GM12878 (cell line): ENCODE data around the gene TECTA. TPM values are rescaled to one million over a fixed set of nuclear protein-coding genes. Genes with fewer than 3 reads are reported as not detected.

Source experiments
- ATAC-seq: fragments of 200-7000 bp; cut with Tn5 transposase; 3 replicates; pipeline ENCODE4 v1.9.1; 2020; ENCODE audit warnings: mild to moderate bottlenecking, moderate library complexity
- BruUV-seq: library from RNA; stranded (reverse); fragments of 400-500 nt; replicated peaks from 2 replicates; lab custom pipeline; 2021; lab: Mats Ljungman, UMichigan
- CTCF ChIA-PET: fragments of 300-600 bp; sonication (Branson Sonifier 250); formaldehyde crosslinking; extraction: SDS; loops from one replicate; lab custom pipeline; 2021; ENCODE audit warnings: inconsistent platforms; lab: Yijun Ruan, JAX
- POLR2A ChIA-PET: fragments of 350-600 bp; formaldehyde crosslinking; extraction: SDS; loops from one replicate; lab custom pipeline; 2021; ENCODE audit warnings: inconsistent platforms; lab: Charles Lee
- RAD21 ChIA-PET: fragments of 300-600 bp; sonication (Branson Sonifier 250); formaldehyde crosslinking; loops from one replicate; lab custom pipeline; 2023; ENCODE audit warnings: antibody characterized with exemption; ENCODE audit not compliant: unreplicated experiment; lab: Charles Lee
- SMC1A ChIA-PET: fragments of 300-600 bp; sonication (Branson Sonifier 250); formaldehyde crosslinking; loops from one replicate; lab custom pipeline; 2023; ENCODE audit not compliant: unreplicated experiment, uncharacterized antibody; lab: Charles Lee
- DNase-seq: peaks from one replicate; pipeline ENCODE4 v3.0.0-alpha.2; 2011; ENCODE audit warnings: low read depth, low spot score
- FAIRE-seq: peaks from 3 replicates; lab custom pipeline; 2011; peaks lifted over from hg19 to GRCh38; lab: Jason Lieb, UNC
- H2AFZ ChIP-seq: 2 replicates; pipeline ENCODE4 v1.6.0; 2011; ENCODE audit warnings: low read depth, low read length, control low read depth; ENCODE audit not compliant: control insufficient read depth
- H3K27ac ChIP-seq: 2 replicates; pipeline ENCODE4 v1.5.1; 2011; ENCODE audit warnings: control low read depth; ENCODE audit not compliant: control insufficient read depth, insufficient read depth
- H3K27me3 ChIP-seq, 2 experiments: replicated peaks in 1 of 2; 2 replicates each; pipeline versions ENCODE4 v1.6.0 to v1.6.1; 2011; ENCODE audit warnings: low read length in 1 of 2; ENCODE audit not compliant: control insufficient read depth in 2 of 2, insufficient read depth in 2 of 2
- H3K36me3 ChIP-seq, 2 experiments: 2 replicates each; pipeline ENCODE4 v1.5.1; 2011; ENCODE audit warnings: low read length in 1 of 2; ENCODE audit not compliant: control insufficient read depth in 2 of 2, insufficient read depth in 2 of 2
- H3K4me1 ChIP-seq: 2 replicates; pipeline ENCODE4 v1.6.1; 2011; ENCODE audit warnings: mild to moderate bottlenecking, low read length, moderate library complexity, mixed read lengths; ENCODE audit not compliant: control insufficient read depth, insufficient read depth
- H3K4me2 ChIP-seq: 2 replicates; pipeline ENCODE4 v1.6.0; 2011; ENCODE audit warnings: control low read depth; ENCODE audit not compliant: control insufficient read depth, insufficient read depth
- H3K4me3 ChIP-seq: fragments of 200-600 bp; sonication (generic); 2 replicates; pipeline ENCODE4 v1.5.1; 2016
- H3K79me2 ChIP-seq: 2 replicates; pipeline ENCODE4 v1.6.0; 2011; ENCODE audit warnings: low read length; ENCODE audit not compliant: control insufficient read depth, insufficient read depth
- H3K9ac ChIP-seq: 2 replicates; pipeline ENCODE4 v1.8.0; 2011; ENCODE audit warnings: low read length, control low read depth, mixed read lengths; ENCODE audit not compliant: control insufficient read depth, insufficient read depth
- H3K9me3 ChIP-seq: replicated peaks from 3 replicates; pipeline ENCODE4 v1.5.1; 2011; ENCODE audit warnings: mild to moderate bottlenecking, low read length; ENCODE audit not compliant: control insufficient read depth, insufficient read depth
- H4K20me1 ChIP-seq: 2 replicates; pipeline ENCODE4 v1.6.0; 2011; ENCODE audit not compliant: control insufficient read depth, insufficient read depth
- BCL11A ChIP-seq: IDR thresholded peaks from 2 replicates; pipeline ENCODE4 v1.6.1; 2011; ENCODE audit warnings: low read depth, low read length
- BRCA1 ChIP-seq: IDR thresholded peaks from 2 replicates; pipeline ENCODE4 v1.6.1; 2011; ENCODE audit warnings: low read depth, low read length, improper control_type of control experiment
- HDGF ChIP-seq: fragments of 450-650 bp; IDR thresholded peaks from 2 replicates; pipeline ENCODE4 v1.6.1; 2016; ENCODE audit warnings: antibody characterized with exemption
- REST ChIP-seq: IDR thresholded peaks from 2 replicates; pipeline ENCODE4 v1.6.1; 2012; ENCODE audit warnings: mild to moderate bottlenecking, low read depth, low read length
- SPI1 ChIP-seq: IDR thresholded peaks from 2 replicates; pipeline ENCODE4 v1.6.1; 2011; ENCODE audit warnings: low read depth, mild to moderate bottlenecking, low read length, moderate library complexity, borderline replicate concordance; ENCODE audit not compliant: insufficient read depth
- ZBTB33 ChIP-seq: fragments of 450-650 bp; IDR thresholded peaks from 2 replicates; pipeline ENCODE4 v1.6.1; 2017; ENCODE audit warnings: mild to moderate bottlenecking
- ZNF622 ChIP-seq: fragments of 450-650 bp; IDR thresholded peaks from 2 replicates; pipeline ENCODE4 v1.6.1; 2017; ENCODE audit warnings: mild to moderate bottlenecking, inconsistent platforms
- ZSCAN29 ChIP-seq: fragments of 450-650 bp; IDR thresholded peaks from 2 replicates; pipeline ENCODE4 v1.6.1; 2017; ENCODE audit warnings: mild to moderate bottlenecking, moderate library complexity
- WGBS: methylation state at CpG from one replicate; pipeline ENCODE4 v1.1.6; 2016; ENCODE audit warnings: low lambda C conversion rate; ENCODE audit not compliant: insufficient replicate concordance, insufficient coverage; ENCODE audit errors: missing lambda C conversion rate; 5-methylcytosine and 5-hydroxymethylcytosine counted together
- in situ Hi-C: fragments of 300-500 bp; cut with MboI; formaldehyde crosslinking; loops from 9 replicates; pipeline ENCODE4 v1.14.3; 2018; ENCODE audit warnings: mixed read lengths
- intact Hi-C: fragments of 100-400 bp; cut with micrococcal nuclease; formaldehyde crosslinking; loops from one replicate; pipeline ENCODE4 v1.14.2; 2022; ENCODE audit not compliant: unreplicated experiment
- polyA plus RNA-seq, 11 experiments: library from polyadenylated mRNA; depleted of rRNA in 4 of 11; unstranded in 6 of 11; stranded (reverse) in 5 of 11; fragments of >200 nt; fragmentation: Nextera tagmentation in 4 of 11; fragmentation: Illumina TruSeq in 1 of 11; extraction: Ambion mirVana in 4 of 11; extraction: Trizol in 1 of 11; gene quantifications; 1 replicate in 1 of 11; 2 replicates in 10 of 11; pipeline versions ENCODE4 v1.2.1 to v1.2.3, GENCODE V29; 2011 to 2016; ENCODE audit warnings: inconsistent platforms in 2 of 11, missing spikeins in 2 of 11, low read depth in 1 of 11
- total RNA-seq, 4 experiments: library from RNA; depleted of rRNA in 3 of 4; stranded (reverse); fragments of >200 nt in 3 of 4; fragmentation: Illumina TruSeq in 1 of 4; extraction: Trizol in 1 of 4; gene quantifications; 2 replicates each; pipeline versions ENCODE4 v1.2.1 to v1.2.3, GENCODE V29; 2013 to 2021

Gene TECTA
- total and polyA plus RNA-seq, 10 of the 15 experiments (the other 5 are each of a cell fraction or from before 2014, with no cell fraction given), result under 0.01 to 0.14 (median 0.05) TPM; not detected in 1

GRCh38 chr11:121099364-121099763 is 1.7 kb upstream of the TECTA start:
- Histone ChIP-seq H4K20me1 (no peaks in the 10 kb centered on the region; the same call in 1 of the 2 replicates), H3K4me2 (no peak overlapping the region), H3K9ac (no peak overlapping the region), H3K4me3 (no peak overlapping the region), H3K4me1 (no peaks in the 10 kb centered on the region), H3K27me3 (peaks cover 0 to 2% of the 10 kb centered on the region in 2 experiments; a peak in 1 of 4 replicates)
- ChIA-PET SMC1A (no interaction called here), RAD21 (no interaction called here)
- DNase-seq, result no peak
- WGBS, result 48% methylated on average over 4 of the region's 4 CpGs
- BruUV-seq, result no TSS peak
- no peak for FAIRE-seq
- in situ Hi-C loops, result no loop called here
- TF ChIP-seq BRCA1, result no peak
- no peak for TF ChIP-seq REST
- TF ChIP-seq, all 136 proteins: peak for 0
- no peak for ATAC-seq
- ChIA-PET CTCF (no interaction called here), POLR2A (no interaction called here)
- Histone ChIP-seq H2AFZ (no peak overlapping the region), H3K79me2 (no peaks in the 10 kb centered on the region), H3K27ac (no peak overlapping the region), H3K36me3 (no peaks in the 10 kb centered on the region), H3K9me3 (no peaks in the 10 kb centered on the region)
- intact Hi-C loops, result no loop called here

- SMC1A ChIA-PET, result interaction anchor here (1.2 kb wide), 1 partner anchor 93 kb away, joined by 3 read pairs; no protein-coding TSS in a partner anchor
- in situ Hi-C loops (no loop called here), intact Hi-C loops (no loop called here)
- no TSS peak for BruUV-seq
- H3K4me2 ChIP-seq, result no peak overlapping the region
- H3K9ac ChIP-seq, result no peak overlapping the region
- H3K27me3 ChIP-seq, result peaks cover 0 to 2% of the 10 kb centered on the region in 2 experiments; a peak in 1 of 4 replicates
- FAIRE-seq, result no peak
- no peaks in the 10 kb centered on the region; the same call in 1 of the 2 replicates for H4K20me1 ChIP-seq
- POLR2A ChIA-PET, result no interaction called here
- H3K4me1 ChIP-seq, result no peaks in the 10 kb centered on the region
- no peak overlapping the region for H2AFZ ChIP-seq
- TF ChIP-seq ZBTB33 (no peak), ZSCAN29 (no peak), ZNF622 (no peak), SPI1 (no peak), HDGF (no peak), BCL11A (no peak)
- no peaks in the 10 kb centered on the region for H3K36me3 ChIP-seq
- no peak for ATAC-seq
- RAD21 ChIA-PET, result no interaction called here
- WGBS, result 64% methylated on average over 4 of the region's 4 CpGs
- no peak overlapping the region for H3K27ac ChIP-seq
- CTCF ChIA-PET, result no interaction called here
- H3K4me3 ChIP-seq, result no peak overlapping the region
- no peaks in the 10 kb centered on the region for H3K79me2 ChIP-seq
- no peaks in the 10 kb centered on the region for H3K9me3 ChIP-seq
- DNase-seq, result no peak
Measured at GRCh38 chr11:121099885-121100284, 1.2 kb upstream of the TECTA start.
